Measurements from ENCODE around the gene FAM9A. TPM values are rescaled to one million over a fixed set of nuclear protein-coding genes. Genes with fewer than 3 reads are reported as not detected.

The FAM9A gene
- total and polyA plus RNA-seq, 2 of the 4 experiments (the other 2 are of a cell fraction) = not detected

DNA sequence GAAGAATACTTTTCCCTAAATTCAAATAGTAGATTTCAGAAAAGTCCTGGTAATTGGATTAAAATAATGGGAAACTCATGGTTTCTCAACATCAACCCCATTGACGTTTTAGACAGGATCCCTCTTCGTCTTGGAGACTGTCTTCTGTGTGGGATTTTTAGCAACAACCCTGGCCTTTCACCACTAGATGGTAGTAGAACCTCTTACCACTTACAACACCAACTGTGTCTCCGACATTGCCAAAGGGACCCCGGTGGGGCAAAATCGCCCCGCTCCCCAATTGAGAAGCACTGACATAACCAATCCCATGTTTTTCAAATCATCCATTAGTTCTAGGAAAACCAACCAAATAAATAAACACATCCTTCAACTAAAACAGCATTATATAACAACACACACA lies 52.3 kb downstream of the FAM9A start:
- dilution Hi-C loops (cut with HindIII; ENCODE audit: low sequenced_read_pairs, unreplicated experiment) (no loop called here), in situ Hi-C loops (cut with MboI; ENCODE audit: low sequenced_read_pairs) (loop anchor here (10.0 kb wide), 1 partner anchor 66 kb away; no protein-coding TSS in a partner anchor), intact Hi-C loops (cut with micrococcal nuclease) (loop anchor here (1.0 to 10.0 kb wide), 2 partner anchors 66 to 956 kb away; no protein-coding TSS in a partner anchor)
- Histone ChIP-seq H4K91ac (ENCODE audit: insufficient read depth, low read depth, low read length) (no peak overlapping the region), H3K56ac (ENCODE audit: extremely low read depth, insufficient read depth, low read length) (no peak overlapping the region), H3K36me3 (ENCODE audit: control insufficient read depth, insufficient read depth, low read length) (no peaks in the 10 kb centered on the region), H3K18ac (ENCODE audit: low read depth, low read length) (no peak overlapping the region), H3K4ac (ENCODE audit: low read depth, low read length) (no peak overlapping the region), H3K4me3 (ENCODE audit: insufficient read depth, low read depth, low read length) (no peak overlapping the region), H3K4me1 (ENCODE audit: control insufficient read depth, insufficient read depth, low read length) (no peaks in the 10 kb centered on the region), H2BK20ac (ENCODE audit: low read depth, low read length) (no peak overlapping the region), H4K20me1 (ENCODE audit: insufficient read depth, low read length) (no peaks in the 10 kb centered on the region), H3K79me1 (ENCODE audit: low read depth in 1 of 2, low read length in 2 of 2) (no peaks in the 10 kb centered on the region), H3K27me3 (ENCODE audit: control insufficient read depth, insufficient read depth, low read length) (no peaks in the 10 kb centered on the region), H2AK5ac (ENCODE audit: low read depth, low read length) (no peak overlapping the region), H3K9ac (ENCODE audit: low read depth, low read length) (no peak overlapping the region), H3K14ac (replicated peaks; ENCODE audit: low read depth, low read length) (no peak overlapping the region), H2AFZ (replicated peaks; ENCODE audit: low read length, poor library complexity) (no peak overlapping the region), H4K5ac (ENCODE audit: low read depth, low read length) (no peak overlapping the region), H3K9me3 (ENCODE audit: control insufficient read depth, insufficient read depth, low read length) (no peaks in the 10 kb centered on the region), H3K9me1 (ENCODE audit: insufficient read depth, low read length) (no peaks in the 10 kb centered on the region), H2AK9ac (replicated peaks; ENCODE audit: low read depth, low read length, poor library complexity) (no peak overlapping the region), H2BK15ac (ENCODE audit: low read depth, low read length) (no peak overlapping the region), H3K23ac (ENCODE audit: low read depth, low read length) (no peak overlapping the region), H3K4me2 (ENCODE audit: low read depth, low read length) (no peak overlapping the region), H3K27ac (ENCODE audit: insufficient read depth, low read length) (no peak overlapping the region), H4K8ac (ENCODE audit: low read depth in 2 of 2, low read length in 2 of 2) (no peak overlapping the region), H2BK5ac (ENCODE audit: low read depth, low read length, poor library complexity, severe bottlenecking) (no peak overlapping the region), H2BK120ac (ENCODE audit: low read depth, low read length) (no peak overlapping the region)
- DNase-seq = peak; percentile 43
- no TSS peak for BruUV-seq (replicated peaks)
- CTCF ChIA-PET = no interaction called here
- no peak for ATAC-seq (ENCODE audit: low read depth)
- WGBS, 2 experiments (ENCODE audit: extremely low coverage in 2 of 2, insufficient read length in 1 of 2) = 5% methylated on average over 3 of the region's 6 CpGs; no CpG with 5 or more reads in 1 of the 2 experiments
- TF ChIP-seq RFX5 (IDR thresholded peaks at IDR 0.05; ENCODE audit: low read depth, low read length) (no peak), ELK1 (IDR thresholded peaks at IDR 0.05; ENCODE audit: borderline replicate concordance, low read depth, low read length) (no peak), MXI1 (IDR thresholded peaks at IDR 0.05; ENCODE audit: borderline replicate concordance, low read depth, low read length) (no peak), BHLHE40 (IDR thresholded peaks at IDR 0.05; ENCODE audit: low read depth, low read length) (no peak), FOS (IDR thresholded peaks at IDR 0.05; ENCODE audit: low read depth, low read length) (no peak), MAZ (IDR thresholded peaks at IDR 0.05; ENCODE audit: borderline replicate concordance, low read depth, low read length) (no peak), CHD1 (IDR thresholded peaks at IDR 0.05; ENCODE audit: low read depth, low read length) (no peak), CEBPB (IDR thresholded peaks at IDR 0.05; ENCODE audit: low read depth, low read length) (no peak), RAD21 (IDR thresholded peaks at IDR 0.05; ENCODE audit: low read length) (peak; percentile 51), MAFK (IDR thresholded peaks at IDR 0.05; ENCODE audit: low read depth, low read length) (no peak), NFE2L2 (IDR thresholded peaks at IDR 0.05; ENCODE audit: low read depth, low read length) (no peak), RCOR1 (IDR thresholded peaks at IDR 0.05; ENCODE audit: insufficient replicate concordance, low read length) (no peak), USF2 (IDR thresholded peaks at IDR 0.05; ENCODE audit: low read depth, low read length) (no peak), SMC3 (IDR thresholded peaks at IDR 0.05; ENCODE audit: low read depth, low read length) (peak; percentile 27), POLR2A (IDR thresholded peaks at IDR 0.05; ENCODE audit: low read depth, low read length) (no peak)
- TF ChIP-seq, protein P1, sequence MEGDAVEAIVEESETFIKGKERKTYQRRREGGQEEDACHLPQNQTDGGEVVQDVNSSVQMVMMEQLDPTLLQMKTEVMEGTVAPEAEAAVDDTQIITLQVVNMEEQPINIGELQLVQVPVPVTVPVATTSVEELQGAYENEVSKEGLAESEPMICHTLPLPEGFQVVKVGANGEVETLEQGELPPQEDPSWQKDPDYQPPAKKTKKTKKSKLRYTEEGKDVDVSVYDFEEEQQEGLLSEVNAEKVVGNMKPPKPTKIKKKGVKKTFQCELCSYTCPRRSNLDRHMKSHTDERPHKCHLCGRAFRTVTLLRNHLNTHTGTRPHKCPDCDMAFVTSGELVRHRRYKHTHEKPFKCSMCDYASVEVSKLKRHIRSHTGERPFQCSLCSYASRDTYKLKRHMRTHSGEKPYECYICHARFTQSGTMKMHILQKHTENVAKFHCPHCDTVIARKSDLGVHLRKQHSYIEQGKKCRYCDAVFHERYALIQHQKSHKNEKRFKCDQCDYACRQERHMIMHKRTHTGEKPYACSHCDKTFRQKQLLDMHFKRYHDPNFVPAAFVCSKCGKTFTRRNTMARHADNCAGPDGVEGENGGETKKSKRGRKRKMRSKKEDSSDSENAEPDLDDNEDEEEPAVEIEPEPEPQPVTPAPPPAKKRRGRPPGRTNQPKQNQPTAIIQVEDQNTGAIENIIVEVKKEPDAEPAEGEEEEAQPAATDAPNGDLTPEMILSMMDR (conservative IDR thresholded peaks at IDR 0.05; ENCODE audit: low read depth, low read length) = peak; percentile 49
- POLR2A ChIA-PET (ENCODE audit: unreplicated experiment) = no interaction called here
